HCT116 (cell line): ENCODE measurements around the gene SCGB1C2. TPM values are rescaled to one million over a fixed set of nuclear protein-coding genes. Genes with fewer than 3 reads are reported as not detected.

Experiments used
- ATAC-seq: fragments of 200-7000 bp; cut with Tn5 transposase; 2 replicates; pipeline ENCODE4 v1.9.1; 2020; ENCODE audit warnings: mild to moderate bottlenecking, moderate library complexity
- BruUV-seq: library from RNA; stranded (reverse); fragments of 400-500 nt; replicated peaks from 2 replicates; lab custom pipeline; 2021; lab: Mats Ljungman, UMichigan
- CTCF ChIA-PET: fragments of 300-600 bp; sonication (Branson Sonifier 250); formaldehyde crosslinking; loops from one replicate; lab custom pipeline; 2021; ENCODE audit warnings: antibody characterized with exemption; lab: Charles Lee
- POLR2A ChIA-PET: fragments of 300-600, 350-600 bp; sonication (Branson Sonifier 250); formaldehyde crosslinking; loops from one replicate; lab custom pipeline; 2021; ENCODE audit warnings: antibody characterized with exemption; lab: Charles Lee
- RAD21 ChIA-PET, 2 experiments: fragments of 300-600 bp; sonication (Branson Sonifier 250); formaldehyde crosslinking; loops; one replicate each; lab custom pipeline; 2023; ENCODE audit warnings: low total read pairs in 2 of 2; ENCODE audit not compliant: uncharacterized antibody in 2 of 2, unreplicated experiment in 2 of 2, low non-redundant PET in 1 of 2; lab: Charles Lee
- DNase-seq: peaks from one replicate; pipeline ENCODE4 v3.0.0-alpha.2; 2010; ENCODE audit warnings: low read depth, low spot score
- H2AFZ ChIP-seq: fragments of 200-600 bp; shearing (Covaris generic), sonication (generic); 2 replicates; pipeline ENCODE4 v1.6.1; 2017; ENCODE audit warnings: low read depth, mixed run types, mixed read lengths, antibody characterized with exemption, low read length; ENCODE audit not compliant: poor library complexity, severe bottlenecking
- H3K27ac ChIP-seq: 2 replicates; pipeline ENCODE4 v1.5.1; 2012; ENCODE audit warnings: low read depth, low read length
- H3K27me3 ChIP-seq: fragments of 200-600 bp; sonication (generic); 2 replicates; pipeline ENCODE4 v1.6.1; 2016; ENCODE audit warnings: mixed run types, low read length, mixed read lengths; ENCODE audit not compliant: insufficient read depth
- H3K36me3 ChIP-seq, 2 experiments: fragments of 200-500 bp in 1 of 2; fragments of 200-600 bp in 1 of 2; sonication (Bioruptor generic) in 1 of 2; sonication (generic) in 1 of 2; 2 replicates each; pipeline versions ENCODE4 v1.5.1 to v1.6.1; 2014 to 2016; ENCODE audit warnings: low read length in 2 of 2, inconsistent platforms in 1 of 2, mixed read lengths in 1 of 2, mixed run types in 1 of 2; ENCODE audit not compliant: insufficient read depth in 2 of 2, control insufficient read depth in 1 of 2
- H3K4me1 ChIP-seq, 2 experiments: fragments of 200-600 bp in 1 of 2; sonication (generic) in 1 of 2; 2 replicates each; pipeline versions ENCODE4 v1.5.1 to v1.6.1; 2012 to 2017; ENCODE audit warnings: low read length in 2 of 2, inconsistent platforms in 1 of 2, mild to moderate bottlenecking in 1 of 2, mixed read lengths in 1 of 2, mixed run types in 1 of 2, moderate library complexity in 1 of 2; ENCODE audit not compliant: insufficient read depth in 2 of 2, control insufficient read depth in 1 of 2
- H3K4me2 ChIP-seq: fragments of 200-600 bp; sonication (generic); 2 replicates; pipeline ENCODE4 v1.6.1; 2017; ENCODE audit warnings: mixed run types, low read length, mixed read lengths
- H3K4me3 ChIP-seq, 2 experiments: fragments of 200-600 bp in 1 of 2; sonication (generic) in 1 of 2; replicated peaks in 1 of 2; 2 replicates each; pipeline ENCODE4 v1.5.1; 2011 to 2016; ENCODE audit warnings: low read length in 2 of 2, control low read depth in 1 of 2, low read depth in 1 of 2, mild to moderate bottlenecking in 1 of 2, mixed read lengths in 1 of 2, mixed run types in 1 of 2
- H3K79me2 ChIP-seq: fragments of 200-600 bp; sonication (generic); 2 replicates; pipeline ENCODE4 v1.6.1; 2017; ENCODE audit warnings: mild to moderate bottlenecking, mixed run types, low read length, moderate library complexity, mixed read lengths; ENCODE audit not compliant: insufficient read depth
- H3K9ac ChIP-seq: fragments of 200-600 bp; sonication (generic); 2 replicates; pipeline ENCODE4 v1.6.1; 2016; ENCODE audit warnings: low read length, mixed read lengths
- H3K9me2 ChIP-seq: fragments of 200-600 bp; sonication (generic), shearing (Covaris generic); 2 replicates; pipeline ENCODE4 v1.6.1; 2017; ENCODE audit warnings: mixed run types, mild to moderate bottlenecking, moderate library complexity; ENCODE audit not compliant: insufficient read depth
- H3K9me3 ChIP-seq, 2 experiments: fragments of 200-500 bp in 1 of 2; fragments of 200-600 bp in 1 of 2; sonication (Bioruptor generic) in 1 of 2; sonication (generic) in 1 of 2; 2 replicates each; pipeline ENCODE4 v1.6.1; 2014 to 2017; ENCODE audit warnings: low read length in 2 of 2, mixed read lengths in 2 of 2, inconsistent platforms in 1 of 2, low read depth in 1 of 2, mild to moderate bottlenecking in 1 of 2, mixed run types in 1 of 2, moderate library complexity in 1 of 2; ENCODE audit not compliant: control insufficient read depth in 1 of 2, insufficient read depth in 1 of 2
- H4K20me1 ChIP-seq: fragments of 200-600 bp; sonication (generic), shearing (Covaris generic); 2 replicates; pipeline ENCODE4 v1.6.1; 2017; ENCODE audit warnings: mixed run types, mild to moderate bottlenecking, moderate library complexity; ENCODE audit not compliant: insufficient read depth
- CBX3 ChIP-seq: IDR thresholded peaks from 2 replicates; pipeline ENCODE4 v1.6.1; 2012; ENCODE audit warnings: low read depth
- CTCF ChIP-seq, 3 experiments: fragments of 200-600 bp in 1 of 3; sonication (generic) in 1 of 3; IDR thresholded peaks in 2 of 3; conservative IDR thresholded peaks in 1 of 3; 2 replicates each; pipeline ENCODE4 v1.5.1; 2012 to 2017; ENCODE audit warnings: low read depth in 2 of 3, low read length in 2 of 3, antibody characterized with exemption in 1 of 3, borderline replicate concordance in 1 of 3, control low read depth in 1 of 3, mild to moderate bottlenecking in 1 of 3, mixed read lengths in 1 of 3, mixed run types in 1 of 3, moderate library complexity in 1 of 3; ENCODE audit not compliant: insufficient read depth in 1 of 3
- EGR1 ChIP-seq: IDR thresholded peaks from 2 replicates; pipeline ENCODE4 v1.6.1; 2012; ENCODE audit warnings: low read depth
- EZH2 ChIP-seq: fragments of 200-600 bp; sonication (generic); IDR thresholded peaks from 2 replicates; pipeline ENCODE4 v1.6.1; 2017; ENCODE audit warnings: antibody characterized with exemption, mixed run types
- EZH2phosphoT487 ChIP-seq: fragments of 200-600 bp; IDR thresholded peaks from 2 replicates; pipeline ENCODE4 v1.6.1; 2018; ENCODE audit warnings: antibody characterized with exemption, borderline replicate concordance
- FOSL1 ChIP-seq: IDR thresholded peaks from 2 replicates; pipeline ENCODE4 v1.6.1; 2012; ENCODE audit warnings: low read depth
- JUND ChIP-seq: IDR thresholded peaks from 2 replicates; pipeline ENCODE4 v1.6.1; 2012
- POLR2A ChIP-seq: IDR thresholded peaks from 2 replicates; pipeline ENCODE4 v1.7.0; 2011; ENCODE audit warnings: borderline replicate concordance; ENCODE audit not compliant: insufficient read depth, insufficient read length; ENCODE audit errors: extremely low read depth
- POLR2AphosphoS5 ChIP-seq: IDR thresholded peaks from 2 replicates; pipeline ENCODE4 v1.6.1; 2011; ENCODE audit warnings: mild to moderate bottlenecking, low read depth, low read length, moderate library complexity
- SIN3A ChIP-seq: IDR thresholded peaks from 2 replicates; pipeline ENCODE4 v1.6.1; 2012; ENCODE audit warnings: low read depth
- SP1 ChIP-seq: IDR thresholded peaks from 2 replicates; pipeline ENCODE4 v1.6.1; 2012; ENCODE audit warnings: low read depth
- YY1 ChIP-seq: IDR thresholded peaks from 2 replicates; pipeline ENCODE4 v1.6.1; 2011; ENCODE audit warnings: low read length, low read depth, moderate library complexity, mild to moderate bottlenecking; ENCODE audit not compliant: insufficient replicate concordance; ENCODE audit errors: extremely low read depth
- ZNF274 ChIP-seq: fragments of 200-500 bp; sonication (Bioruptor generic); IDR thresholded peaks from 2 replicates; pipeline ENCODE4 v1.6.1; 2014; ENCODE audit warnings: mild to moderate bottlenecking, low read depth, low read length, inconsistent platforms
- intact Hi-C: fragments of 100-400 bp; cut with micrococcal nuclease; formaldehyde crosslinking; loops from 2 replicates; pipeline ENCODE4 v1.10.0; 2022
- total RNA-seq: library from RNA; stranded (reverse); gene quantifications from one replicate; pipeline ENCODE4 v1.2.1, GENCODE V29; 2021; ENCODE audit not compliant: unreplicated experiment

Gene SCGB1C2
- total RNA-seq, 1 experiment from 2014 or later, result not detected

GRCh38 chr17:171871-172270 lies 34.5 kb downstream of the SCGB1C2 start:
- RAD21 ChIA-PET, result no interaction called here
- no peak overlapping the region for H3K27ac ChIP-seq
- DNase-seq, result no peak
- peaks cover 0 to 4% of the 10 kb centered on the region in 2 experiments; a peak in 1 of 4 replicates for H3K4me1 ChIP-seq
- TF ChIP-seq EZH2 (no peak), POLR2AphosphoS5 (no peak), EZH2phosphoT487 (no peak), YY1 (no peak), FOSL1 (no peak), CBX3 (no peak), ZNF274 (no peak), EGR1 (no peak), CTCF (IDR thresholded peaks at IDR 0.05 in 2 of 3, conservative IDR thresholded peaks at IDR 0.05 in 1 of 3; ENCODE audit: borderline replicate concordance in 1 of 3, insufficient read depth in 1 of 3, low read depth in 2 of 3, low read length in 2 of 3) (no peak), SIN3A (no peak), SP1 (no peak), POLR2A (no peak), JUND (no peak)
- H3K4me3 ChIP-seq, result no peak overlapping the region
- intact Hi-C loops, result no loop called here
- no peak for ATAC-seq
- H3K4me2 ChIP-seq, result no peak overlapping the region
- CTCF ChIA-PET, result no interaction called here
- no peaks in the 10 kb centered on the region for H3K9me2 ChIP-seq
- H4K20me1 ChIP-seq, result no peaks in the 10 kb centered on the region
- POLR2A ChIA-PET, result no interaction called here
- H2AFZ ChIP-seq, result no peak overlapping the region
- no peaks in the 10 kb centered on the region for H3K9me3 ChIP-seq
- no TSS peak for BruUV-seq
- H3K79me2 ChIP-seq, result peaks cover 6% of the 10 kb centered on the region; the same call in 1 of the 2 replicates
- H3K36me3 ChIP-seq, result no peaks in the 10 kb centered on the region
- no peaks in the 10 kb centered on the region for H3K27me3 ChIP-seq
- no peak overlapping the region for H3K9ac ChIP-seq
